Parathyroid adenoma (tissue), 2 donors: ENCODE measurements around the gene CEP112.
"Not testable (repeated sequence)": the region's sequence is repeated elsewhere in the genome, so short reads cannot be mapped to it uniquely, and the experiment has no call there.

Experiments used
- H2AFZ ChIP-seq: fragments of 300-600 bp; sonication (generic); one replicate; pipeline ENCODE4 v1.7.0; 2017; ENCODE audit warnings: antibody characterized with exemption, mild to moderate bottlenecking
- H3K27ac ChIP-seq: fragments of 300-600 bp; sonication (generic); one replicate; pipeline ENCODE4 v1.7.0; 2017
- H3K27me3 ChIP-seq: fragments of 300-600 bp; sonication (generic); one replicate; pipeline ENCODE4 v1.7.0; 2017; ENCODE audit warnings: low read length; ENCODE audit not compliant: control insufficient read depth, insufficient read depth
- H3K36me3 ChIP-seq: fragments of 300-600 bp; sonication (generic); one replicate; pipeline ENCODE4 v1.7.0; 2017; ENCODE audit warnings: low read length; ENCODE audit not compliant: control insufficient read depth, insufficient read depth
- H3K4me1 ChIP-seq: fragments of 300-600 bp; sonication (generic); one replicate; pipeline ENCODE4 v1.7.0; 2017; ENCODE audit warnings: control low read depth
- H3K4me2 ChIP-seq: fragments of 300-600 bp; sonication (generic); one replicate; pipeline ENCODE4 v1.7.0; 2017; ENCODE audit warnings: low read length
- H3K4me3 ChIP-seq: fragments of 300-600 bp; sonication (generic); one replicate; pipeline ENCODE4 v1.7.0; 2017; ENCODE audit warnings: low read depth, low read length
- H3K79me2 ChIP-seq: fragments of 300-600 bp; sonication (generic); one replicate; pipeline ENCODE4 v1.7.0; 2017; ENCODE audit warnings: control low read depth
- H3K9ac ChIP-seq: fragments of 300-600 bp; sonication (generic); one replicate; pipeline ENCODE4 v1.7.0; 2017; ENCODE audit warnings: mild to moderate bottlenecking
- H3K9me3 ChIP-seq: fragments of 300-600 bp; sonication (generic); one replicate; pipeline ENCODE4 v1.7.0; 2017; ENCODE audit warnings: low read length; ENCODE audit not compliant: control insufficient read depth
- TF ChIP-seq, protein P1 (sequence below): fragments of 300-600 bp; sonication (generic); IDR thresholded peaks from one replicate; pipeline ENCODE4 v1.7.0; 2017; ENCODE audit warnings: antibody characterized with exemption, mild to moderate bottlenecking
- donor health status: primary hyperparathyroidism.

The CEP112 gene

DNA sequence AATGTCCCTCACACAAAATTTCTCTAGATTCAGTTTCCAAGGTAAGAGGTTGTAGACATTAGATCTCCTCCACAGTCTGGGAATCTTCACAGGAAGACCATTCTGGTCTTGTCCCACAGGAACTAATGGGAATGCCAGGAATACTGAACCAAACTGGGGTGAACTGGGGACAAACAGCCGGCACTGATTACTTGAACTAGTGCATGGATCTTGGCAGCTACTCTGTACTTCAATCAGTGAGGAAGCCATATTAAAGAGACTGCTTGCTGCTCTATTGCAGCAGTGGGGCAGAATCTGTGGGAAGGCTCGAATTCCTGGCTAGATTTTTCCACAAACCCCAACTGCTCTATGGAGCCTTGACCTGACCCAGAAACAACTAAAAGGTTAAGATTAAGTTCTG, 361.6 kb downstream of the CEP112 start:
- H2AFZ ChIP-seq: no peak overlapping the region
- H3K27ac ChIP-seq: no peak overlapping the region
- H3K79me2 ChIP-seq: no peaks in the 10 kb centered on the region
- TF ChIP-seq, protein P1, sequence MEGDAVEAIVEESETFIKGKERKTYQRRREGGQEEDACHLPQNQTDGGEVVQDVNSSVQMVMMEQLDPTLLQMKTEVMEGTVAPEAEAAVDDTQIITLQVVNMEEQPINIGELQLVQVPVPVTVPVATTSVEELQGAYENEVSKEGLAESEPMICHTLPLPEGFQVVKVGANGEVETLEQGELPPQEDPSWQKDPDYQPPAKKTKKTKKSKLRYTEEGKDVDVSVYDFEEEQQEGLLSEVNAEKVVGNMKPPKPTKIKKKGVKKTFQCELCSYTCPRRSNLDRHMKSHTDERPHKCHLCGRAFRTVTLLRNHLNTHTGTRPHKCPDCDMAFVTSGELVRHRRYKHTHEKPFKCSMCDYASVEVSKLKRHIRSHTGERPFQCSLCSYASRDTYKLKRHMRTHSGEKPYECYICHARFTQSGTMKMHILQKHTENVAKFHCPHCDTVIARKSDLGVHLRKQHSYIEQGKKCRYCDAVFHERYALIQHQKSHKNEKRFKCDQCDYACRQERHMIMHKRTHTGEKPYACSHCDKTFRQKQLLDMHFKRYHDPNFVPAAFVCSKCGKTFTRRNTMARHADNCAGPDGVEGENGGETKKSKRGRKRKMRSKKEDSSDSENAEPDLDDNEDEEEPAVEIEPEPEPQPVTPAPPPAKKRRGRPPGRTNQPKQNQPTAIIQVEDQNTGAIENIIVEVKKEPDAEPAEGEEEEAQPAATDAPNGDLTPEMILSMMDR: no peak
- H3K4me3 ChIP-seq: no peak overlapping the region
- no peaks in the 10 kb centered on the region for H3K4me1 ChIP-seq
- no peaks in the 10 kb centered on the region for H3K36me3 ChIP-seq
- no peaks in the 10 kb centered on the region for H3K9me3 ChIP-seq
- H3K27me3 ChIP-seq: no peaks in the 10 kb centered on the region
- H3K4me2 ChIP-seq: no peak overlapping the region
- H3K9ac ChIP-seq: no peak overlapping the region

DNA sequence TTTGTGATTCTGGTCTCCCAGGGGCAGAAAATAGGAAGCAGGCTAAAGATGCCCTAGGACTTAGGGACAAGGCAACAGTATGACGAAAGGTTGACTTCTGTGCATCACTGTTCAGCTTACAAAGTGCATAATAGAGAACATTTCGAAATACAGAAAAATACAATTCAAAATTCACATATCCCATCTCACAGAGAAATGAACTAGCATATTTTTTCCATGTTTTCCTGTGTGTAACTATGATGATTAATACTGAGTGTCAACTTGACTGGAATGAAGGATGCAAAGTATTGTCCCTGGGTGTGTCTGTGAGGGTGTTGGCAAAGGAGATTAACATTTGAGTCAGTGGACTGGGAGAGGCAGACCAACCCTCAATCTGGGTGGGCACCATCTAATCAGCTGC, 365.4 kb downstream of the CEP112 start:
- H3K4me1 ChIP-seq, H3K9me3 ChIP-seq, H3K79me2 ChIP-seq, H2AFZ ChIP-seq, H3K27me3 ChIP-seq, H3K27ac ChIP-seq, H3K4me3 ChIP-seq, H3K4me2 ChIP-seq, H3K9ac ChIP-seq, H3K36me3 ChIP-seq: not testable (repeated sequence)

DNA sequence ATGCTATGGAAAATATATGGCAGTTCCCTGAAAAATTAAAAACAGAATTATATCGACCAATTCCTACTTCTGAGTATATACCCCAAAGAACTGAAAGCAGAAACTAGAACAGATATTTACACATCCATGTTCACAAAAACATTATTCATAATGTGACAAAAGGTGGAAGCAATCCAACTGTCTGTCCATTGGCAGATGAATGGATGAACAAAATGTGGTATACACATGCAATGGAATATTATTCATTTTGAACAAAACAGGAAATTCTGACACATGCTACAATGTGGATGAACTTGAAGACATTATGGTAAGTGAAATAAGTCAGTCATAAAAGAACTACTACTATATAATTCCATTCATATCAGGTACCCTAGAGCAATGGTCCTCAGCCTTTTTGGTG, 367.0 kb downstream of the CEP112 start:
- Histone ChIP-seq H2AFZ (no peak overlapping the region), H3K79me2 (no peaks in the 10 kb centered on the region), H3K9ac (no peak overlapping the region), H3K4me2 (no peak overlapping the region), H3K27ac (no peak overlapping the region), H3K9me3 (no peaks in the 10 kb centered on the region), H3K36me3 (no peaks in the 10 kb centered on the region), H3K27me3 (no peaks in the 10 kb centered on the region), H3K4me3 (no peak overlapping the region), H3K4me1 (no peaks in the 10 kb centered on the region)
- TF ChIP-seq, protein P1: no peak

DNA sequence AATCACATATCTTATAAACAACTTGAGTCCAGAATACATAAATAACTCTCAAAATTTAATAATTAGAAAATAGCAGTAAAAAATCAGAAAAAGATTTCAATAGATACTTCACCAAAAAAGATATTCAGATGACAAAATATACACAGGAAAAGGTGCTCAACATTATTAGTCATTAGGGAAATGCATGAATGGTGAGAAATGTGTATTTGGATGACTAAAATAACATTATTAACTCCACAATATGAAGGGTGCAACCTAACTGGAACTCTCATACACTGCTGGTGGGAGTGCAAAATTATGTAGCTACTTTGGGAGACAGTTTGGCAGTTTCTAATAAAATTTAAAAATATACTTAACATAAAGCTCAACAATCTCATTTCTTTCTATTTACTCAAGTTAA, 368.2 kb downstream of the CEP112 start:
- no peaks in the 10 kb centered on the region for H3K36me3 ChIP-seq
- no peak overlapping the region for H3K9ac ChIP-seq
- no peaks in the 10 kb centered on the region for H3K79me2 ChIP-seq
- H3K9me3 ChIP-seq: no peaks in the 10 kb centered on the region
- no peak overlapping the region for H3K4me2 ChIP-seq
- no peak overlapping the region for H3K4me3 ChIP-seq
- H3K27me3 ChIP-seq: no peaks in the 10 kb centered on the region
- H3K27ac ChIP-seq: no peak overlapping the region
- no peaks in the 10 kb centered on the region for H3K4me1 ChIP-seq
- TF ChIP-seq, protein P1: no peak
- no peak overlapping the region for H2AFZ ChIP-seq

DNA sequence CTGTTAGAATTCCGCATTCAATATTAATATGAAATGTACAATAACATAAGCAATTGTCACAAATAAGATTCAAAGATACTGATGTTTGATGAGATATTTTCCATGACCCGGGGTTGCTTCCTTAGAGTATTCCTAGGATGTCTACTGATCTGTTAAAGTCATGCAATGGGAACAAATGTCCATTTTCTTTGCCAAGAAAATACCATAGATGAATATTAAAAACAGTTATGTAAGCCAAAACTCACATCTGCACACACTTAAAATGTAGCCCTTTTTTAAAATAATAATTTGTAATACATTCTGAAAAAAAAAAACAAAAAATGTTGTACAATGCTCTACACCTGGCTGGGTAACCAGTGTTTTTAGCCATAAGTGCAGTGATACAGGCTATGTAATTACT, 371.1 kb downstream of the CEP112 start:
- TF ChIP-seq, protein P1: no peak
- H3K36me3 ChIP-seq: no peaks in the 10 kb centered on the region

More for the DNA sequence above, 371.1 kb downstream of the CEP112 start:
- no peaks in the 10 kb centered on the region for H3K27me3 ChIP-seq
- H3K4me3 ChIP-seq: no peak overlapping the region
- no peak overlapping the region for H3K27ac ChIP-seq
- no peaks in the 10 kb centered on the region for H3K79me2 ChIP-seq
- no peaks in the 10 kb centered on the region for H3K9me3 ChIP-seq
- no peak overlapping the region for H3K9ac ChIP-seq
- no peak overlapping the region for H3K4me2 ChIP-seq
- no peaks in the 10 kb centered on the region for H3K4me1 ChIP-seq
- H2AFZ ChIP-seq: no peak overlapping the region
